ENCODE measurements around the gene LSM7.

GRCh38 chr19:2288338-2288817 is 40.0 kb downstream of the LSM7 start:
- TF ChIP-seq CTCF (IDR thresholded peaks at IDR 0.05; ENCODE audit: poor library complexity, severe bottlenecking) = no peak
- no peak for TF ChIP-seq POLR2AphosphoS5 (IDR thresholded peaks at IDR 0.05)
- no peak for TF ChIP-seq EZH2 (IDR thresholded peaks at IDR 0.05; ENCODE audit: borderline replicate concordance, insufficient read depth, low read length, poor library complexity, severe bottlenecking)

Data from neural cell (in vitro differentiated cells).